ENCODE data around the gene DSCAM. TPM values are rescaled to one million over a fixed set of nuclear protein-coding genes. Genes with fewer than 3 reads are reported as not detected.
A peak's percentile ranks its signal among the peaks of the same experiment; 100 is the strongest.

DSCAM gene
- polyA plus RNA-seq, 3 donors: not detected

- H3K27me3 ChIP-seq (ENCODE audit: control insufficient read depth in 2 of 2, insufficient read depth in 2 of 2, low read length in 2 of 2): no peaks in the 10 kb centered on the region
- no peaks in the 10 kb centered on the region for H3K4me1 ChIP-seq (ENCODE audit: control insufficient read depth in 1 of 2, insufficient read depth in 2 of 2, low read length in 2 of 2)
- H2AFZ ChIP-seq (ENCODE audit: insufficient read depth, low read depth, low read length, poor library complexity, severe bottlenecking): no peak overlapping the region
- TF ChIP-seq CTCF (IDR thresholded peaks at IDR 0.05): no peak
- no peaks in the 10 kb centered on the region for H3K36me3 Mint-ChIP-seq
- no peaks in the 10 kb centered on the region for H3K4me1 Mint-ChIP-seq
- H3K79me2 ChIP-seq (ENCODE audit: insufficient read depth, low read length): no peaks in the 10 kb centered on the region
- DNase-seq: no peak
- H3K36me3 ChIP-seq (replicated peaks in 1 of 2; ENCODE audit: control insufficient read depth in 1 of 2, insufficient read depth in 2 of 2, low read length in 2 of 2): no peaks in the 10 kb centered on the region
- 90% methylated on average over 3 of the region's 7 CpGs for WGBS (ENCODE audit: insufficient coverage)
- no peaks in the 10 kb centered on the region for H3K27me3 Mint-ChIP-seq (ENCODE audit: low read depth in 3 of 3)
- H3K4me3 Mint-ChIP-seq: no peak overlapping the region
- H3K9ac ChIP-seq (ENCODE audit: insufficient read depth, low read length, poor library complexity, severe bottlenecking): no peak overlapping the region
- H3K4me2 ChIP-seq (replicated peaks; ENCODE audit: extremely low read depth, low read length, poor library complexity, severe bottlenecking): no peak overlapping the region
- intact Hi-C loops (cut with micrococcal nuclease): no loop called here
- no peaks in the 10 kb centered on the region for H4K20me1 ChIP-seq (ENCODE audit: insufficient read depth, low read length)
- no peak overlapping the region for H3K4me3 ChIP-seq (replicated peaks in 1 of 3; ENCODE audit: low read depth in 2 of 3, low read length in 3 of 3)
- H3K9me3 Mint-ChIP-seq: peaks cover 2 to 28% (median 13%) of the 10 kb centered on the region in 7 donors
- no peak overlapping the region for H3K27ac ChIP-seq (ENCODE audit: low read depth in 1 of 2, low read length in 2 of 2)
- H3K9me3 ChIP-seq (replicated peaks in 1 of 2; ENCODE audit: control insufficient read depth in 1 of 2, insufficient read depth in 1 of 2, low read length in 2 of 2): peaks cover 17 to 19% of the 10 kb centered on the region in 2 donors
- H3K27ac Mint-ChIP-seq: no peak overlapping the region
These were observed 205.9 kb downstream of the DSCAM start for GRCh38 chr21:40641042-40641441.

GRCh38 chr21:40640266-40640789 is 206.6 kb downstream of the DSCAM start:
- no peaks in the 10 kb centered on the region for H3K4me1 Mint-ChIP-seq
- Histone ChIP-seq H3K4me2 (replicated peaks; ENCODE audit: extremely low read depth, low read length, poor library complexity, severe bottlenecking) (no peak overlapping the region), H3K79me2 (ENCODE audit: insufficient read depth, low read length) (no peaks in the 10 kb centered on the region), H3K9ac (ENCODE audit: insufficient read depth, low read length, poor library complexity, severe bottlenecking) (no peak overlapping the region), H3K4me1 (ENCODE audit: control insufficient read depth in 1 of 2, insufficient read depth in 2 of 2, low read length in 2 of 2) (no peaks in the 10 kb centered on the region), H2AFZ (ENCODE audit: insufficient read depth, low read depth, low read length, poor library complexity, severe bottlenecking) (no peak overlapping the region), H3K27ac (ENCODE audit: low read depth in 1 of 2, low read length in 2 of 2) (no peak overlapping the region), H3K4me3 (replicated peaks in 1 of 3; ENCODE audit: low read depth in 2 of 3, low read length in 3 of 3) (no peak overlapping the region), H3K36me3 (replicated peaks in 1 of 2; ENCODE audit: control insufficient read depth in 1 of 2, insufficient read depth in 2 of 2, low read length in 2 of 2) (no peaks in the 10 kb centered on the region), H4K20me1 (ENCODE audit: insufficient read depth, low read length) (no peaks in the 10 kb centered on the region), H3K9me3 (replicated peaks in 1 of 2; ENCODE audit: control insufficient read depth in 1 of 2, insufficient read depth in 1 of 2, low read length in 2 of 2) (peaks cover 17% of the 10 kb centered on the region in 2 donors), H3K27me3 (ENCODE audit: control insufficient read depth in 2 of 2, insufficient read depth in 2 of 2, low read length in 2 of 2) (no peaks in the 10 kb centered on the region)
- H3K27ac Mint-ChIP-seq: peak overlapping the region in 1 of 7 donors; percentile 23
- DNase-seq: no peak
- H3K4me3 Mint-ChIP-seq: no peak overlapping the region
- no peak for TF ChIP-seq CTCF (IDR thresholded peaks at IDR 0.05)
- intact Hi-C loops (cut with micrococcal nuclease): no loop called here
- WGBS (ENCODE audit: insufficient coverage): 97% methylated on average over 3 of the region's 9 CpGs
- no peaks in the 10 kb centered on the region for H3K36me3 Mint-ChIP-seq
- no peaks in the 10 kb centered on the region for H3K27me3 Mint-ChIP-seq (ENCODE audit: low read depth in 3 of 3)
- peaks cover 0 to 28% (median 10%) of the 10 kb centered on the region in 7 donors for H3K9me3 Mint-ChIP-seq
